Astrocyte (in vitro differentiated cells and primary cell): Measurements from ENCODE around the gene FGD6.

Experiments used
- EZH2 ChIP-seq: IDR thresholded peaks from 2 replicates; pipeline ENCODE4 v1.6.1; 2012; ENCODE audit warnings: mild to moderate bottlenecking, low read length, inconsistent platforms; ENCODE audit not compliant: insufficient read depth
- TF ChIP-seq, protein P1 (sequence below): IDR thresholded peaks from 2 replicates; pipeline ENCODE4 v1.5.1; 2011; ENCODE audit warnings: low read depth, mild to moderate bottlenecking, inconsistent platforms, low read length, moderate library complexity; ENCODE audit not compliant: insufficient read depth

DNA sequence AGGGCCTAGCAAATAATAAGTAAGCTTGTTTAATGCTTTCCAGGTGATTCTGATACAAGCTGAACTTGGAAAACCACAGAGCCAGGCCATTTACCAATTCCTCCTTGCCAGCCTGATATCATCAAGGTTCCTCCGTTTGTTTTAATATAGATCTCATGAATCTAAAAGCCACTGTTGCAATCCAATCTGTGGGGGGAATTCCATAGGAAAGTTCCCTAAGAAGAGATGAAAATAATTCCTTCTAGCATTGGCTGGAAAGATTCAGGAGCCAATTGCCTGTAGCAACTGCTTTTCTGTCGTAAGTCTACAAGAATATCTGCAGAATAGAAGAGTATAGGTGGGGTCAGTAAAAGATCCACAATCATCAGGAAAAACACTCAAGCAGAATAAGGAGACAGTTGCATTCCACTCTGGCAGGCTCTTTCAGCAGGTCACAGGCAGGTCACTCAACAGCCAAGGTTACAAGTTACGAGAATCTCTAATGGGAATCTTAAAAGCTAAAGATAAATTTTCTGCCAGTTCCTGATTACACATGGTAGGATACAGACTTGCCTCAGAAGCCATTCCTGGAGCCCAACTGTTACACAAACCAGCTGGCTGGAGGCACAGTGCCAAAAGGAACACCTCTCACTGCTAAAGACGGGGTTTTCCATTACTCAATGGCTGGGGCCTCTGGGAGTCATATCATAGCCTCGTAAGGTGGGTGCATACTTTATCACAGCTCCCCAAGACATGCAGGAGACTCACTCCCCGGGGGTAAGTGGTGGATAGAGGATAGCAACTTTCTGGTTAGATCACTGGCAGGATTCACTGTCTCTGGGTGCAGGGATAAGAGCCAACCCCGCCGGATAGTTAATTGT, 43.6 kb downstream of the FGD6 start:
- TF ChIP-seq, protein P1, sequence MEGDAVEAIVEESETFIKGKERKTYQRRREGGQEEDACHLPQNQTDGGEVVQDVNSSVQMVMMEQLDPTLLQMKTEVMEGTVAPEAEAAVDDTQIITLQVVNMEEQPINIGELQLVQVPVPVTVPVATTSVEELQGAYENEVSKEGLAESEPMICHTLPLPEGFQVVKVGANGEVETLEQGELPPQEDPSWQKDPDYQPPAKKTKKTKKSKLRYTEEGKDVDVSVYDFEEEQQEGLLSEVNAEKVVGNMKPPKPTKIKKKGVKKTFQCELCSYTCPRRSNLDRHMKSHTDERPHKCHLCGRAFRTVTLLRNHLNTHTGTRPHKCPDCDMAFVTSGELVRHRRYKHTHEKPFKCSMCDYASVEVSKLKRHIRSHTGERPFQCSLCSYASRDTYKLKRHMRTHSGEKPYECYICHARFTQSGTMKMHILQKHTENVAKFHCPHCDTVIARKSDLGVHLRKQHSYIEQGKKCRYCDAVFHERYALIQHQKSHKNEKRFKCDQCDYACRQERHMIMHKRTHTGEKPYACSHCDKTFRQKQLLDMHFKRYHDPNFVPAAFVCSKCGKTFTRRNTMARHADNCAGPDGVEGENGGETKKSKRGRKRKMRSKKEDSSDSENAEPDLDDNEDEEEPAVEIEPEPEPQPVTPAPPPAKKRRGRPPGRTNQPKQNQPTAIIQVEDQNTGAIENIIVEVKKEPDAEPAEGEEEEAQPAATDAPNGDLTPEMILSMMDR: no peak
- TF ChIP-seq EZH2: no peak
